HL-60 (cell line): Measurements from ENCODE around the gene ANKRD13B.

Source experiments
- CTCF ChIP-seq: IDR thresholded peaks from one replicate; pipeline ENCODE4 v1.5.1; 2011; ENCODE audit warnings: low read length, control low read depth, inconsistent platforms; ENCODE audit not compliant: insufficient read depth
- POLR2AphosphoS5 ChIP-seq: IDR thresholded peaks from 2 replicates; pipeline ENCODE4 v1.6.1; 2012; ENCODE audit warnings: low read depth
- REST ChIP-seq: IDR thresholded peaks from 2 replicates; pipeline ENCODE4 v1.6.1; 2012; ENCODE audit warnings: low read depth; ENCODE audit not compliant: insufficient replicate concordance

DNA sequence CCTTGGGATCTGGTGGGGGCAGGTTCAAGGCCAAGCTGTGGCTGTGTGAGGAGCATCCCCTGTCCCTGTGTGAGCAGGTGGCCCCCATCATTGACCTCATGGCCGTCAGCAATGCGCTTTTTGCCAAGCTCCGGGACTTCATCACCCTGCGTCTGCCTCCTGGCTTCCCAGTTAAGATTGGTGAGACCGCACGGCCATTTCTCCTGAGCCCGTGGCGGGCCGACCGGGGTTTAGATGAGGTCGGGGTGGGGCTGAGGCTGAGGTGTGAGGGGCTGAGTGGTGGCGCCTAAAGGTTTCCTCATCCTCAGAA lies 19.1 kb downstream of the ANKRD13B start:
- TF ChIP-seq CTCF (no peak), POLR2AphosphoS5 (no peak), REST (no peak)
